Renal cortex interstitium (tissue), 11 donors: Measurements from ENCODE around the gene TGFB2. TPM values are rescaled to one million over a fixed set of nuclear protein-coding genes. Genes with fewer than 3 reads are reported as not detected.

Experiments used
- DNase-seq, 11 donors: peaks; one replicate each; pipeline ENCODE4 v3.0.0-alpha.2; 2013; ENCODE audit warnings: low read depth in 9 of 11, low spot score in 4 of 11; ENCODE audit errors: extremely low read depth in 1 of 11
- polyA plus RNA-seq, 3 donors: library from polyadenylated mRNA; unstranded; fragments of 120-200 nt; gene quantifications; one replicate each; pipeline ENCODE4 v1.2.1, GENCODE V29; 2013; ENCODE audit not compliant: insufficient read length in 3 of 3

The TGFB2 gene
- polyA plus RNA-seq, 3 donors, result 13.9 to 15.5 (median 14.2) TPM

- no peak for DNase-seq
Measured at GRCh38 chr1:218464871-218465270, 119.7 kb downstream of the TGFB2 start.

DNA sequence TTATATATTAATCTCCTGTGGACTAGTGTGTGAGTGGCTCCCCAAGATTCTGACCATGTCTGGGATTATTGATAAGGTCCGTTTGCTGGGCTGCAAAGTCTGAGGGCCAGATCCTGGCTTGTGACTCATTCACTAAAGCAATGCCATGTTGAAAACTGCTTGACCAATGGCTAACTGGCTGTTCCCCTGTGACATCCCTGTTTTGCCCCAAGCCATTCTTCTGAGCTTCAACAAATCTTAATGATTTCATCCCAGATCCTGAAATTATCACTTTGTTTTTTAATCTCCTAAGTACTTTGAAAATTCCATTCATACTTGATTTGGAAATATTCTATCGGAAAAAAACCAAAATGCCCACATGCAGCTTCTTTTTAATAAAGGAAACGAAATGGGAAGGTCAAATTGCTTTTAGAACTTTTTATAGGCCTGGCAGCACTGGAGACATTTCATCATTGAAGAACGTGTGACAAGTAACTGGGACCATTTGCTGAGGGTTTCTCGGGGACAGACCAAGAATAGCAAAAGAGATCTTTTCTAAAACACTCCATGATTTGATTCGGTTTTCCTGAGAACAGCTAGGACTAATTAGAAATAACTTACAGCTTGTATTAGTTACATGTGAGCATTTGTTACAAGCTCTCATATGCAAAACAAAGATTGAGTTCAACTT is 121.3 kb downstream of the TGFB2 start:
- DNase-seq, result no peak

GRCh38 chr1:218467101-218468072 is 122.3 kb downstream of the TGFB2 start:
- DNase-seq, result peak in 1 of 11 donors; percentile 47

- DNase-seq, result no peak
Measured at GRCh38 chr1:218468711-218469110, 123.6 kb downstream of the TGFB2 start.

DNA sequence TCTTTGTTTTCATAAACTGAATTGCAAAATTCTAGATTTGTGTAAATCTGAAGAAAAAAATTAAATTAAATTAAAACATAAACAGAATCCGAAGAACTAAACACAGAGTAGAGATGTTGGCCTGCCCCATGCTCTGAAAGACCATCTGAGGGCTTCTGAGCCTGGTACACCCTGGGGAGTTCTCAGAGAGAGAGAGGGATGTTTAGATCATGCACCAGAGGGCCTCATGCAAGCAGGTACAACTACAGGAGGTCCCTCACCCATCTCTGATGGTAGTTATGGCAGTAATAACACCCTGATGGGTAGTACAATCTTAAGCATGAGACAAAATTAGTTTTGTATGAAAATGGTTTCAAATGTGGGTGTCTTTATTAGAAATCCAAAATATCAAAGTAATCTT is 127.7 kb downstream of the TGFB2 start:
- no peak for DNase-seq

DNA sequence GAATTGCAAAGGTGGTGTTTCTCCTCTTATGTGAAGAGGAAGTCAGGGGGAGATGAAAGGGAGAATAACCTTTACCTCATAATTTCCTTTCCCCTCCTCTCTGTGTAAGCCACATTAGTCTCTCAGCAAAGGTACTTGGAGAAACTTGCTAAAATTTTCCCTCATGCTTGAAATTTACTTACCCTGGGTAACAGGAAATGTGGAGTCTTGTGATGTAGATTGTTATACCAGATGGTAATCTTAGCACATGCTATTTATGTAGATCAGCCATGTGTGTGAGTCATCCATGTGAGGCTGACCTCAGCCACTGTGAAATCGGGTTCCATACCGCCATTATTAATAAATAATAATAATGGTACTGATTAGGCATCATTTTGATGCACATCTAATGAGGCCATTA is 128.4 kb downstream of the TGFB2 start:
- DNase-seq, result no peak

- no peak for DNase-seq
Measured at GRCh38 chr1:218474128-218474527, 129.0 kb downstream of the TGFB2 start.

DNA sequence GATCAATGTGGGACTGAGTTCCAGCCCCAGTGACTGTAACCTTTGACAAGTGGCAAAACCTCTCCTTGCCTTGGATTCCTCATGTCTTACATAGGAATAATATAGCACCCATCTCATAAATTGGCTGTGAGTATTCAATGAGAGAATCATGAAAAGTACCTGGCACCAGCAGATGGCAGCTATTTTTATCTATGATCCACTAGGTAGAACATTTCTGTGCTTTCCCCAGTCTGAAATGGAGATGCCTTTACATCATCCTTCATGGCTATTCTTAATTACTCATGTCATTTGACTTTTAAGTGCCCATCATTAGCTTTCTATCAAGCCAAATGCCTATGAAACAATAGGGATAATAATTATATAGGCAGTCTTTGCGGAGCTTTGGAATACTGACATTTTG is 130.1 kb downstream of the TGFB2 start:
- no peak for DNase-seq

DNA sequence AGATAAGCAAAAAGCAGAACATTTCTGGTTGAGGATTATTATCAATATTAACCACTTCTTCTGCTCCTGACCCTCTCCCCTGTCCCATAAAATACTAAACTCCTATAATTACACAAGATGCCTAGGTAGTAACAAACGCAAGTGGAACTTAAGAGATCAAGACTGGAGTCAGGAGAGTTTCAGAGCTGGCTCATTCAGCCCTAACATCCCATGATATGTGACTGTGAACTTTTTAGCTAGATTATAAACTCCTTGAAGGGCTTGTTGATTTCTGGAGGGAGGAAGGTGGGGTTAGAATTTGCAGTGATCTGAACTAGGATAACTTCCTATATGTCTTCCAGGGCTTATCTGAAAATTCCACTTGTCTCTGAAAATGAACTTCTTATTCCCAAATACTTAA is 130.6 kb downstream of the TGFB2 start:
- no peak for DNase-seq

DNA sequence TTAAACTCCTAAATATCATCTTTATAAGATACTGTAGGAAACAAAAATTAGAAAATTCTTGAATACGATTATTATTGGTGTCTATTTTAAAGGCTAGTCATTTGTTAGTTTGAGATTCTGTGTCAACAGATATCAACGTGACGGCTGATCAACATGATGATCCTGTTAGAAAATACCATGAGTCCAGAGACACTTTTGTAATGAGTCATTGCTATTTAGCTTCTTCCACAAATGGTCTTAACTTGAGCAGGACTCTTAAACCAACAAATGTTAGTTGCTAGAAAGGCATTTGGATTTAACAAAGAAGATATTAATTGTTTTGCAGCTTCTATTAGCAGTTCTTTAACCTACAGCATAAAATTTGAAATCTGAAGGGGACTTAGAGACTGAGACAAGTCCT is 131.2 kb downstream of the TGFB2 start:
- DNase-seq, result no peak

DNA sequence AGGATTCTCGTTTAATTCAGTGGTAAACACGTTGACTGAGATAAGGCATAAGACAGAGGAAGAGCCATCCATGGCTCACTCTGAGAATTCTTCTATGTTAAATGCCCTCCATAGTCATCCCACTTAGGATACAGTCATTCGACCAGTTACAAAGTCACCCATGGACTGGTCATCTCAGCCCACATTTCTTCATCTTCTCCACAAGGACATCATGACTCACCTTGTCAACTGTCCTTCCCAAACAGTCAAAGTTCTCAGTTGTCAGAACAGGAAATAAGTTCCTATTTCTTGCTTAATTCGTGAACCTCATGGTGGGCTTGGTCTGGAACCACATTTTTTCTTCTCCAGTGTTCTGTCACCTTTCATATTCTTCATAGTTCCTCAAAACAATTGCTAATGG is 133.2 kb downstream of the TGFB2 start:
- no peak for DNase-seq

DNA sequence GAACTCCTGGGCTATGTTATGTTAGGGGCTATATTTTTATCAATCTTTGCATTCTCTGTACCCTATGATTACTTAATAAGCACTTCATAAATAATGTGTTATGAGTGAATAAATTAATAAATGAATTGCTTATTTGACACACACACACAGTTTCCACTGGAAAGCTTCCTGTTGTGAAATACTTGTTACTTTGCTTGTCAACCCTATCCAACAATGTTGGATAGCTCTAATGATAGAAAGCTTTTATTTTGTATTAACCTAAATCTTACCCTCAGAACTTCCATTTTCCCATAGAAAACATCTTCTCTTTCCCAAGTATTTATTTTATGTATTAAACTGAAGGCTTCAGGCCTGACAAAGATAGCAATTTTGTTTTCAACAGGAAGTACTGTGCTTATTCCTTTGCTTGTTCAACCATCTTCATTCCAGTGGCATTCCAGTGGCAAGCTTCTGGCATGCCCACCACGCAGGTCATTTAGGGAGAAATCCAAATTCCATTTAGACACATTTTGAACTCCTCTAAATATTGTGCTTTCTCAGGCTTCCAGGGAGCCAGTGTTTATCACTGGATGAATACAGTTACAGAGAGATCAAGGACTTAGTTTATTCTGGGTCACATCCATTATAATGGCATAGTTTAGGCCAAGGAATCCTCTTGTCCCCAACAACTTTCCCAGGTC is 134.4 kb downstream of the TGFB2 start:
- no peak for DNase-seq

DNA sequence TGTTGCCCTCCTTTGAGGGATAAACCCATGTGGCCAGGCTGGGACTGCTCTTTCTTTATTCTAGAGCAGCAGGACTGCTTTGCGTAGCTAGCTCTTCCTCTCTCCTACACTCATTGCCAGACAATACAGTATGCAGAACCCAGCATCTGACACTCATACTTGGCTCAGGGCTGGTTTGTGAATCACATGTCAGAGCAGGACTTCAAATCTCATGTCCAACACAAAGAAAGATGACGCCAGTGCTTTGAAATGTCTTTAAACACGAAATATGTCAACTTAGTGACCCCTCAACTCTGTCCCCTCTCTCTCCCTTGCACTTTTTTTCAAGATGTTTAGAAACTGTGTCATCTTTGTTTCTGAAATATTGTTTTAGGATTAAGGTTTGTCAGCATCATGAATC is 135.0 kb downstream of the TGFB2 start:
- DNase-seq, result no peak

GRCh38 chr1:218480588-218481099 is 135.5 kb downstream of the TGFB2 start:
- no peak for DNase-seq

DNA sequence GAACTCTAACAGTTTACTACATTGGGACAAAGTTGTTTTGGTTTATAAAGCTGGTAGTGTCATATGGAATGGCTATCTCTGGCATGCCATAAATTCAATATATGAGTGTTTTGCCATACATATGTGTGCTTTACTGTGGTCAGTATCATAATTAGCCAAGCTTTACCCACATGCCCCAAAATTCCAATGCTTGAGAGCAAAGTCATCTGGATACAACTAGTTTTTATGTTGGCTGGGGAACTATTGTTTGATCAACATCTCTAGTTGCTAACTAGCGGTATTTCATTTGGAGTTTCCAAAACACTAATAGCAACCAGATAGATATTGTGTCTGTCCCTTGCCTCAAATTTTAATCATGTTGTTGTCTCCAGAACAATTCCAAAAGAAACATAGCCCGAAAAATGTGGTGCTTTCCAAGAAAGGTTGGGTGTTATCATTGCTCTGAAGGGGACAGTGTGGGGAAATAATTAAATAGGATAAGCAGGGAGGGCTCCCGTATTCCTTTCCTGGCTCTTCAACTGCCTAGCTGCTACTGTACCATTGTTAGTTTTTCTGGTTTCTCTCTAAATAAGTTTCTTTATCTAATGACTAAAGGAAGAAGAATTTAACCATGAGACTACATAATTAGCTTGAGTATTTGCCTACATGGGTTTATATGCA is 136.1 kb downstream of the TGFB2 start:
- DNase-seq, result no peak

DNA sequence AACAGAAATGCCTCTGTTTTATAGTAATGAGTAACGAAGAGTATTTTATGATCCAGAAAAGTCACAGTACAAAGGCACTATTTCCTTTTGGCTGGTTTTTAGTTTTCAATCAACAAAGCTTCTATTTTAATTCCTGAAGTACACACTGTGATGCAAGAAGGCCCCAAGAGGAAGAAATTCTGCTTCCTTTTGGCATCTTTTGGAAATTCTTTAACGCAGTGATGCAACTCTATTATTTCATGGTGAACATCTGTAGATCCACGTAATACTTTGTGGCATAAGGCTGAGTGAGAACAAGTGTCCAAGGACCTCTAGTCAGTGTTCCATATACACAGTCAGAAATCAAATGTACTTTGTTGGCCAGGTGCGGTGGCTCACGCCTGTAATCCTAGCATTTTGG is 137.5 kb downstream of the TGFB2 start:
- no peak for DNase-seq

DNA sequence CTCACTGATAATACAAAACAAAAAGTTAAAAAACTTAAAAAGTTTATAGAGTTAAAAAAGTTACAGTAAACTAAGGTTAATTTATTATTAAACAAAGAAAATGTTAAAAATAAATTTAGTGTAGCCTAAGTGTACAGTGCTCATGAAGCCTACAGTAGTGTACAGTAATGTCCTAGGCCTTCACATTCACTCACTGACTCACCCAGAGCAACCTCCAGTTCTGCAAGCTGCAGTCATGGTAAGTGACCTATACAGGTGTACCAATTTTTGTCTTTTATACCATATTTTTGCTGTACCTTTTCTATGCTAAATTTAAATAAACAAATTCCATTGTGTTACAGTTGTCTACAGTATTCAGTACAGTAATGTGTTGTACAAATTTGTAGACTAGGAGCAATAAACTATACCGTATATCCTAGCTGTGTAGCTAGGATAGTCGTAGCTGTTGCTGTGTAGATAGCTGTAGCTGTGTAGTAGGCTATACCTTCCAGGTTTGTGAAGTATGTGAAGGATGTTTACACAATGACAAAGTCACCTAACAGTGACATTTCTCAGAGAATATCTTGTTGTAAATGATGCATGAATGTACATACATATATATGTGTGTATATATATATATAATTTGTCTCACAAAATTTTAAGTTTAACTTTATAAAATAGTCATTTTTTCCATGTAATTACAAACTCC is 140.2 kb downstream of the TGFB2 start:
- no peak for DNase-seq

DNA sequence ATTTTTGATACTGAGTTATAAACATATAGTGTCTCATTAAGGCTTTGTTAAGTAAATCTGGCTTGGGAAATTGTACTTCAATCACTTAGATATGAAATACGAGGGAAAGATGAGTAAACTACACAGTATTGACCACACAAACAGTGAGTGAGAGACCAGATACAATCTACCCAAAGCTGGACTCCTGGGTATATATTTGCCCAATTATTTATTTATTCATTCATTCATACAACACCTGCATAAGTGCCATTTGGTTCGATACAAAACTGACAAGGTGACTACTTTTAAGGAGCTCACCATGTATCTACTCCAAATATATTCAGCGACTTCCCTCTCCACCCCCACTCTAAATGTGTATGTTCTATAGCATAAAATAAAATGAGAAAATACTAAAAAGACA is 143.4 kb downstream of the TGFB2 start:
- DNase-seq, result no peak

GRCh38 chr1:218488986-218489385 is 143.8 kb downstream of the TGFB2 start:
- DNase-seq, result no peak
